Measurements from ENCODE around the gene ZCCHC14.

The ZCCHC14 gene

GRCh38 chr16:87457709-87458423 is 35.0 kb downstream of the ZCCHC14 start:
- Histone ChIP-seq H3K4me3 (no peak overlapping the region), H3K27ac (no peak overlapping the region)
- DNase-seq (ENCODE audit: low spot score) = no peak
- TF ChIP-seq CTCF (IDR thresholded peaks at IDR 0.05) = no peak

GRCh38 chr16:87457061-87457611 is 35.7 kb downstream of the ZCCHC14 start:
- H3K27ac ChIP-seq = peak overlapping the region in 1 of 2 donors; percentile 38
- DNase-seq (ENCODE audit: low spot score) = no peak
- TF ChIP-seq CTCF (IDR thresholded peaks at IDR 0.05) = no peak
- no peak overlapping the region for H3K4me3 ChIP-seq

- DNase-seq (ENCODE audit: low spot score) = no peak
- Histone ChIP-seq H3K4me3 (no peak overlapping the region), H3K27ac (no peak overlapping the region)
- TF ChIP-seq CTCF (IDR thresholded peaks at IDR 0.05) = no peak
Measured at GRCh38 chr16:87454391-87454790, 38.4 kb downstream of the ZCCHC14 start.

GRCh38 chr16:87453326-87453725 is 39.5 kb downstream of the ZCCHC14 start:
- no peak for TF ChIP-seq CTCF (IDR thresholded peaks at IDR 0.05)
- no peak for DNase-seq (ENCODE audit: low spot score)
- Histone ChIP-seq H3K4me3 (no peak overlapping the region), H3K27ac (no peak overlapping the region)

GRCh38 chr16:87451563-87452210 is 41.1 kb downstream of the ZCCHC14 start:
- Histone ChIP-seq H3K4me3 (no peak overlapping the region), H3K27ac (no peak overlapping the region)
- no peak for TF ChIP-seq CTCF (IDR thresholded peaks at IDR 0.05)
- no peak for DNase-seq (ENCODE audit: low spot score)

- no peak for TF ChIP-seq CTCF (IDR thresholded peaks at IDR 0.05)
- H3K4me3 ChIP-seq = no peak overlapping the region
- no peak overlapping the region for H3K27ac ChIP-seq
- no peak for DNase-seq (ENCODE audit: low spot score)
Measured at GRCh38 chr16:87448866-87449265, 44.0 kb downstream of the ZCCHC14 start.

GRCh38 chr16:87447323-87447722 is 45.5 kb downstream of the ZCCHC14 start:
- Histone ChIP-seq H3K27ac (no peak overlapping the region), H3K4me3 (no peak overlapping the region)
- TF ChIP-seq CTCF (IDR thresholded peaks at IDR 0.05) = no peak
- DNase-seq (ENCODE audit: low spot score) = no peak

Measured in coronary artery (tissue), 2 donors.